CD14-positive monocyte (primary cell): Measurements from ENCODE around the gene MRPL42. TPM values are rescaled to one million over a fixed set of nuclear protein-coding genes. Genes with fewer than 3 reads are reported as not detected.

Experiments used
- DNase-seq, 3 donors: peaks; one replicate each; pipeline ENCODE4 v3.0.0-alpha.2; 2011 to 2022
- H2AFZ ChIP-seq: 2 replicates; pipeline ENCODE4 v1.6.0; 2012; ENCODE audit warnings: mild to moderate bottlenecking, low read depth, low read length, inconsistent platforms; ENCODE audit not compliant: insufficient read depth, poor library complexity, severe bottlenecking
- H3K27ac ChIP-seq, 2 donors: 1 replicate in 1 of 2; 2 replicates in 1 of 2; pipeline ENCODE4 v1.5.1; 2012 to 2013; ENCODE audit warnings: low read length in 2 of 2, control low read depth in 1 of 2, inconsistent platforms in 1 of 2, low read depth in 1 of 2, mild to moderate bottlenecking in 1 of 2
- H3K27me3 ChIP-seq, 2 donors: one replicate each; pipeline versions ENCODE4 v1.6.0 to v1.6.1; 2011 to 2013; ENCODE audit warnings: low read length in 2 of 2; ENCODE audit not compliant: control insufficient read depth in 2 of 2, insufficient read depth in 2 of 2
- H3K36me3 ChIP-seq, 2 donors: replicated peaks in 1 of 2; 1 replicate in 1 of 2; 2 replicates in 1 of 2; pipeline versions ENCODE4 v1.5.1 to v1.6.1; 2012 to 2013; ENCODE audit warnings: low read length in 2 of 2, control low read depth in 1 of 2, inconsistent platforms in 1 of 2, mild to moderate bottlenecking in 1 of 2; ENCODE audit not compliant: insufficient read depth in 2 of 2, control insufficient read depth in 1 of 2
- H3K4me1 ChIP-seq, 2 donors: 1 replicate in 1 of 2; 2 replicates in 1 of 2; pipeline versions ENCODE4 v1.5.1 to v1.6.1; 2012 to 2013; ENCODE audit warnings: low read length in 2 of 2, control low read depth in 1 of 2, inconsistent platforms in 1 of 2, mild to moderate bottlenecking in 1 of 2, moderate library complexity in 1 of 2; ENCODE audit not compliant: insufficient read depth in 2 of 2, control insufficient read depth in 1 of 2
- H3K4me2 ChIP-seq: replicated peaks from 2 replicates; pipeline ENCODE3; 2012; ENCODE audit warnings: low read length, moderate library complexity, mild to moderate bottlenecking; ENCODE audit not compliant: poor library complexity, severe bottlenecking; ENCODE audit errors: extremely low read depth
- H3K4me3 ChIP-seq, 3 experiments: fragments of 200-600 bp in 1 of 3; sonication (generic) in 1 of 3; replicated peaks in 1 of 3; 1 replicate in 2 of 3; 2 replicates in 1 of 3; pipeline ENCODE4 v1.5.1; 2011 to 2013; ENCODE audit warnings: low read length in 3 of 3, mild to moderate bottlenecking in 3 of 3, control low read depth in 2 of 3, low read depth in 2 of 3, inconsistent platforms in 1 of 3, moderate library complexity in 1 of 3
- H3K79me2 ChIP-seq: 2 replicates; pipeline ENCODE4 v1.6.0; 2012; ENCODE audit warnings: mild to moderate bottlenecking, control low read depth, inconsistent platforms, low read length, moderate library complexity; ENCODE audit not compliant: insufficient read depth
- H3K9ac ChIP-seq: 2 replicates; pipeline ENCODE4 v1.6.0; 2017; ENCODE audit warnings: low read length, mild to moderate bottlenecking; ENCODE audit not compliant: insufficient read depth, poor library complexity, severe bottlenecking
- H3K9me3 ChIP-seq, 2 donors: replicated peaks in 1 of 2; 1 replicate in 1 of 2; 2 replicates in 1 of 2; pipeline versions ENCODE4 v1.5.1 to v1.6.1; 2012 to 2013; ENCODE audit warnings: low read length in 2 of 2, control low read depth in 1 of 2; ENCODE audit not compliant: control insufficient read depth in 1 of 2, insufficient read depth in 1 of 2
- H4K20me1 ChIP-seq: 2 replicates; pipeline ENCODE4 v1.6.0; 2012; ENCODE audit warnings: mild to moderate bottlenecking, low read length, control low read depth, moderate library complexity; ENCODE audit not compliant: insufficient read depth
- H3K27ac Mint-ChIP-seq, 7 donors: one replicate each; pipeline ENCODE4 v1.8.0; 2020; ENCODE audit warnings: mild to moderate bottlenecking in 7 of 7, mixed read lengths in 7 of 7, moderate library complexity in 6 of 7, inconsistent platforms in 2 of 7
- H3K27me3 Mint-ChIP-seq, 3 donors: one replicate each; pipeline ENCODE4 v1.8.0; 2021 to 2022; ENCODE audit warnings: low read depth in 3 of 3, mild to moderate bottlenecking in 3 of 3, mixed read lengths in 3 of 3, moderate library complexity in 3 of 3, inconsistent platforms in 1 of 3
- H3K36me3 Mint-ChIP-seq, 2 donors: one replicate each; pipeline ENCODE4 v1.8.0; 2020; ENCODE audit warnings: mixed read lengths in 2 of 2, inconsistent platforms in 1 of 2, mild to moderate bottlenecking in 1 of 2
- H3K4me1 Mint-ChIP-seq: one replicate; pipeline ENCODE4 v1.8.0; 2020; ENCODE audit warnings: mild to moderate bottlenecking, mixed read lengths
- H3K4me3 Mint-ChIP-seq, 2 donors: one replicate each; pipeline ENCODE4 v1.8.0; 2020; ENCODE audit warnings: mild to moderate bottlenecking in 2 of 2, mixed read lengths in 2 of 2, moderate library complexity in 1 of 2
- H3K9me3 Mint-ChIP-seq, 7 donors: one replicate each; pipeline ENCODE4 v1.8.0; 2020 to 2022; ENCODE audit warnings: mixed read lengths in 7 of 7, mild to moderate bottlenecking in 6 of 7, moderate library complexity in 6 of 7, inconsistent platforms in 2 of 7
- CTCF ChIP-seq: fragments of 200-600 bp; IDR thresholded peaks from one replicate; pipeline ENCODE4 v1.8.0; 2022; ENCODE audit warnings: antibody characterized with exemption, mild to moderate bottlenecking
- WGBS: methylation state at CpG from one replicate; pipeline ENCODE4 v1.1.5; 2013; ENCODE audit warnings: missing lambda C conversion rate; ENCODE audit not compliant: insufficient coverage; 5-methylcytosine and 5-hydroxymethylcytosine counted together
- intact Hi-C, 2 donors: fragments of 100-400 bp; cut with micrococcal nuclease; formaldehyde crosslinking; loops; one replicate each; pipeline versions ENCODE4 v1.15.0 to v1.15.1; 2023
- polyA plus RNA-seq, 3 donors: library from polyadenylated mRNA; depleted of rRNA in 1 of 3; unstranded in 2 of 3; stranded (reverse) in 1 of 3; fragments of 300-500 nt in 2 of 3; fragments of >200 nt in 1 of 3; fragmentation: Illumina TruSeq in 2 of 3; gene quantifications; 1 replicate in 2 of 3; 2 replicates in 1 of 3; pipeline ENCODE4 v1.2.3, GENCODE V29; 2012 to 2021

Gene MRPL42
- polyA plus RNA-seq, 3 donors, result 15.7 to 68.3 (median 62.8) TPM

GRCh38 chr12:93536111-93536765, 68.9 kb downstream of the MRPL42 start:
- no peaks in the 10 kb centered on the region for H3K4me1 Mint-ChIP-seq
- no peak for TF ChIP-seq CTCF
- no peaks in the 10 kb centered on the region for H3K9me3 ChIP-seq
- H3K9ac ChIP-seq, result no peak overlapping the region
- no peak overlapping the region for H3K27ac ChIP-seq
- H3K4me3 ChIP-seq, result no peak overlapping the region
- WGBS, result 86% methylated on average over 1 of the region's 2 CpGs
- intact Hi-C loops, result no loop called here
- H3K4me1 ChIP-seq, result no peaks in the 10 kb centered on the region
- no peak overlapping the region for H3K4me2 ChIP-seq
- H3K27ac Mint-ChIP-seq, result no peak overlapping the region
- no peak for DNase-seq
- no peak overlapping the region for H3K4me3 Mint-ChIP-seq
- no peaks in the 10 kb centered on the region for H3K27me3 ChIP-seq
- no peaks in the 10 kb centered on the region for H3K36me3 Mint-ChIP-seq
- H4K20me1 ChIP-seq, result no peaks in the 10 kb centered on the region
- H3K9me3 Mint-ChIP-seq, result no peaks in the 10 kb centered on the region
- H2AFZ ChIP-seq, result no peak overlapping the region
- H3K27me3 Mint-ChIP-seq, result peaks cover 0 to 5% (median 2%) of the 10 kb centered on the region in 3 donors
- no peaks in the 10 kb centered on the region for H3K79me2 ChIP-seq
- H3K36me3 ChIP-seq, result no peaks in the 10 kb centered on the region

GRCh38 chr12:93536766-93537488, 69.6 kb downstream of the MRPL42 start:
- Histone ChIP-seq H3K79me2 (no peaks in the 10 kb centered on the region), H3K4me1 (no peaks in the 10 kb centered on the region), H3K4me2 (no peak overlapping the region), H3K9me3 (no peaks in the 10 kb centered on the region), H3K27ac (no peak overlapping the region), H3K36me3 (no peaks in the 10 kb centered on the region), H3K9ac (no peak overlapping the region), H3K4me3 (no peak overlapping the region), H3K27me3 (no peaks in the 10 kb centered on the region), H2AFZ (no peak overlapping the region), H4K20me1 (no peaks in the 10 kb centered on the region)
- no peak for TF ChIP-seq CTCF
- intact Hi-C loops, result no loop called here
- H3K9me3 Mint-ChIP-seq, result no peaks in the 10 kb centered on the region
- no peak overlapping the region for H3K27ac Mint-ChIP-seq
- WGBS, result 8% methylated on average over 2 of the region's 5 CpGs
- no peak overlapping the region for H3K4me3 Mint-ChIP-seq
- no peaks in the 10 kb centered on the region for H3K36me3 Mint-ChIP-seq
- H3K27me3 Mint-ChIP-seq, result peaks cover 0 to 5% (median 2%) of the 10 kb centered on the region in 3 donors
- H3K4me1 Mint-ChIP-seq, result peaks cover under 1% of the 10 kb centered on the region
- no peak for DNase-seq
